VCaP (cell line): ENCODE results near the gene MANEAL.

Experiments
- H3K27ac ChIP-seq: fragments of 450-650 bp; 2 replicates; pipeline ENCODE4 v1.5.1; 2017
- TF ChIP-seq, protein P1 (sequence below): fragments of 450-650 bp; conservative IDR thresholded peaks from 2 replicates; pipeline ENCODE4 v1.5.1; 2017; ENCODE audit warnings: mild to moderate bottlenecking, moderate library complexity

Gene MANEAL

DNA sequence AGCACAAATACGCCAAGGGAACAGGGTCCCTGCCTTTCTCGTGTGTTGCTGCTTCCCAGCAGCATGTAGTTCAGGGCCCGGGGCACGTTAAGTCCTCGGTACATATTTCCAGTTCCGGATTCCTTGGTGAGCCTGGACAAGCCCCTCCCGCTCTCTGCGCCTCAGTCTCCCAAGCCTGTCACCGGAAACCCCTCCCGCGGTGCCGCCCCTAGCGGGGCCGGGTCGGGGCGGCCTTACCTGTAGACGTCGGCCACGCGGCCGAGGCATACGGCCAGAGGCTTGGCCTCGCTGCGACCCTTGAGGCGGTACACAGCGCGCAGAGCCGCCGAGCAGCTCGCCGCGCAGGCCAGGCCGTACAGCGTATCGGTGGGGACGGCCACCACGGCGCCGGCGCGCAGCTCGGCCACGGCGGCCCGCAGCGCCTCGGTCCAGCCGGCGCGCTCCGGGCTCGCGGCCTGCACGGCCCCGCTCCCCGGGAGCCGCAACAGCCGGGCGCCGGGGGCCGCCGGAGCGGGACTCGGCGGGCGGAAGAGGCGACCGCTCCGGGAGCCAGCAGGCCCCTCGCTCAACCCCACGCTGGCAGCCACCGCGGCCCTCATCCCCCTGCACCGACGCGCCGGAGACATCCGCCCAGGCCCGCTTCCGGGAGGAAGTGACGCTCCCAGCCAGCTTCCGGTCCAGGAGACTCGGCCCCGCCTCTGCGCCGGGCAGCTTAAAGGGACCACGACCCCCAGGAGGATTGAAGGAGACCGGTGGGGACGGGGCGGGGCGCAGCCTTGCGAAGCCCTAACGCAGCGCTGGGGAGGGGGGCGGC is 14.1 kb downstream of the MANEAL start, which contains the start of the genes C1orf122 and YRDC:
TSS of gene C1orf122 (plus strand) at position 236 of the 814 bp plus-strand sequence. CDS start 615 bp downstream, outside the sequence.
TSS of gene YRDC (minus strand) at position 654 of the 814 bp plus-strand sequence. CDS start at position 626, 28 bp downstream.
- H3K27ac ChIP-seq: peak within 1 kb of the TSS; percentile 95
- TF ChIP-seq, protein P1, sequence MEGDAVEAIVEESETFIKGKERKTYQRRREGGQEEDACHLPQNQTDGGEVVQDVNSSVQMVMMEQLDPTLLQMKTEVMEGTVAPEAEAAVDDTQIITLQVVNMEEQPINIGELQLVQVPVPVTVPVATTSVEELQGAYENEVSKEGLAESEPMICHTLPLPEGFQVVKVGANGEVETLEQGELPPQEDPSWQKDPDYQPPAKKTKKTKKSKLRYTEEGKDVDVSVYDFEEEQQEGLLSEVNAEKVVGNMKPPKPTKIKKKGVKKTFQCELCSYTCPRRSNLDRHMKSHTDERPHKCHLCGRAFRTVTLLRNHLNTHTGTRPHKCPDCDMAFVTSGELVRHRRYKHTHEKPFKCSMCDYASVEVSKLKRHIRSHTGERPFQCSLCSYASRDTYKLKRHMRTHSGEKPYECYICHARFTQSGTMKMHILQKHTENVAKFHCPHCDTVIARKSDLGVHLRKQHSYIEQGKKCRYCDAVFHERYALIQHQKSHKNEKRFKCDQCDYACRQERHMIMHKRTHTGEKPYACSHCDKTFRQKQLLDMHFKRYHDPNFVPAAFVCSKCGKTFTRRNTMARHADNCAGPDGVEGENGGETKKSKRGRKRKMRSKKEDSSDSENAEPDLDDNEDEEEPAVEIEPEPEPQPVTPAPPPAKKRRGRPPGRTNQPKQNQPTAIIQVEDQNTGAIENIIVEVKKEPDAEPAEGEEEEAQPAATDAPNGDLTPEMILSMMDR: no peak

DNA sequence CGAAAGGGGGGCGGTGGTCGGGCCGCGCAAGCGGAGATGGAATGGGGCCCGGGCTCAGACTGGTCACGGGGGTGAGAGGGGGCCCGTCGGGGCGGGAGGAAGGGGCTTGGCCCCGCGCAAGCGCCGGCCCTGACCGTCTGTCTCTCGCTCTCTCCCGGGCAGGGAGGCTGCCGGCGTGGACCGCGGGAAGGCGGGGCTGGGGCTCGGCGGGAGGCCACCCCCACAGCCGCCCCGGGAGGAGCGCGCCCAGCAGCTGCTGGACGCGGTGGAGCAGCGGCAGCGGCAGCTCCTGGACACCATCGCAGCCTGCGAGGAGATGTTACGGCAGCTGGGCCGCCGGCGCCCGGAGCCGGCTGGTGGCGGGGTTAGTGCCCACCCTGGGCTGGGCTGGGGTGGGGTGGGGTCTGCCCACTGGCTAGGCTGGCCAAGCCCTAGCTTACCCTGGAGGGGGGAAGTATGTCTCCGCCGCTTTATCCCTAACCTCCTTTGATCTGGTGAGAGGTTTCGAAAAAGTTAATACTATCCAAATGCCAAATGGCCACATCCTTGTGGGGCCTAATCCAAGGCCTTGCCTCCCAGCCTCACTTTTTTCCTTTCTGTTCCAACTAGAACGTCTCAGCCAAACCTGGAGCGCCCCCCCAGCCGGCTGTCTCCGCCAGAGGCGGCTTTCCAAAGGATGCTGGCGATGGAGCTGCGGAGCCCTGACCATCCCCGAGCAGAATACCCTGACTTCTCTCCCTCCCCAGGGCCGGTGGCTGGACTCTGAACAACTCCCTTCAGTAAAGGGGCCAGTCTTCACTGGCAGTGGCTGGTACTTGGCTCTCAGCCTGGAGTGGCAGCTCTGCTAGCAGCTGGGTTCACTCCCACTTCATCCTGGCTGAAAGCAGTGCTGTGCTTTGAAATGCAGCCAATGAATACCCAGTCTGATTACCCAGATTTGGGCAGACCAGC is 15.0 kb downstream of the MANEAL start:
- peak overlapping the region; percentile 95 for H3K27ac ChIP-seq
- TF ChIP-seq, protein P1: no peak

DNA sequence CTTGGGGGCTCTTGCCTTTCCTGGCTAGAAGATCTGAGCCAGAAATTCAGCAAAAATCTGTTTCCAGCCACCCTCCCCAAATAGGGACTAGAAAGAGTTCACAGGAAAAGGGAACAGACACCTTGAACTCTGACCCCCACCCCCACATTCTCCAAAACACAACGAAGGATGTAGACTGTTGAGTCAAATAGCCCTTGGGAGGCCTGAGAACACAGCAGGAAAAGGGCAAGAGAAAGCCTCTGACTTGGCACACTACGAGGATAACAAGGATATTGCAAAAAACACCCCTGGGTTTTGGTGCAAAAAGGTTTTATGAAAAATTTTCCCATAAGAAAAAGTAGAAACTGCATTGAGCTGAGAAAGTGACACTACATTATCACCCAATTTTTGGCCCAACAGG is 16.3 kb downstream of the MANEAL start:
- peak overlapping the region; percentile 95; the same call in 1 of the 2 replicates for H3K27ac ChIP-seq
- TF ChIP-seq, protein P1: no peak

DNA sequence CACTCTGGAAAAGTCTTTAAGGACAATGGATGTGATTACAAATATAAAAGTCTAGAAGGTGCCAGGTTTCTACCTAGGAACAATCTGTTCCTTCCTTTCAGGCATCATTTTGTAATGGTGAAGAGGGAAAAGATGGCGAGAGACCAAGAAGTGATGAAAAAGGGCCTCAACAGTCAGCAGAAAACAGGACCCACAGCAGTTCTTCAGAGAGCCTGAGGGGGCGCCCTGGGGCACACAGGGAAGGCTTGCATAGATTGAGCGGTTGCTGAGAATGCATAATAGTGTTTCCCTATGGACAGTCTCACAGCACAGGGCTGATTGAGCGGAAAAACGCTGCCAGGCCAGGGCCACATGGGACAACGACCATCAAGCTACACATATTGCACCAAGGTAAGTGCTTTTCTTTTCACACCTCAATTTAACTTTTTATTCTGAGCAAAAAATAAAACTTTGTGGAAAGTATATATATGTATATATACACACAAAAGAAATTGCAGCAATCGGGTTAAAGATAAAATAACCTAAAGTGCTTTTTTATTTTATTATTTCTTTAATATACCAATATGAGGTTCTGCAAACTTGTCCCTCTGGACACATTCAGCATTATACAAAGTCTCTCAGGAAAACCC is 17.5 kb downstream of the MANEAL start:
- H3K27ac ChIP-seq: peak overlapping the region; percentile 95; the same call in 1 of the 2 replicates
- TF ChIP-seq, protein P1: peak; percentile 80

DNA sequence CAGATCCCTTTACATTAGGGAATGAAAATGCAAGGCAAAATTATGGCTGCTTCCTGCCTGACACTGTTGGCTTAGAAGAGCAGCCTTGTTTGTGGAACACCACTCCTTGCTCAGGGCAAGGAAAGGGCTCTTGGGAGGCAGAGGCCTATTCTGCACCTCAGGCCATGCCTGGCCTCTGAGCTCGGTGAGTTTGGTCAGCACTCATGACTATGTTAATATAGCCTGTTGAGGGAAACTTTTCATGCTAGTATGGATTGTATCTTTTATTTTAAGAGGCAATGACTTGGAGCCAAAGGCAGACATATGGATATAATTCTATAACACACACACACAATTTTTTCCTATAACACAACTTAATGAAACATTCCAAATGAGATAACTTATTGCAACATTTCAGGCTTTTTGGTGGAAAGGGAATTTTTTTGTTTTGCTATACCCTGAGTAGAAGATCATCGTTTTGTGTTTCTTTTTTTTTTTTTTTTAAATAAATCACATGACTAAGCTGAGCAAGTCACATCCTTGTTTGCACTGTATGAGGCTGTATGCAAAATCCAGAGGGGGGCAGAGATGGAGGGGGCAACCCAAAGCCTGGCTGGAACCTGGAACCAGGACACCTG is 20.0 kb downstream of the MANEAL start:
- no peak overlapping the region for H3K27ac ChIP-seq
- TF ChIP-seq, protein P1: no peak

DNA sequence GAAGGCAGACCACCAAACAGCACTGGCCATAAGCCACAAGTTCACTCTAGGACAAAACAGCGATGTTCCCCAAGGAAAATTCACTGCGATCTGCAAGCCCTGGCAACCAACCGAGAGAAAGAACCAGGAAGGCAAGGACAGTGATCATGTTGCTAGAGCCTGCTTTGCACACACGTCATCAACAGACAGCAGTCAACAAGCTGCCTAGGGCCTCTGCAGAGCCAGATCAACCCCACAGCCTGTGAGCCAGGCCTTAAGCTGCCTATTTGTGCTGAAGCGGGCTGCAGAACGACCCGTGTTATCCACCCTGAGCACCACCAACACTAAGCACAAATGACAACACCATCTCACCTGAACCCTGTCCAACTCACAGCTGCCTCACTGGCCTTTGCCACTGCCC is 20.6 kb downstream of the MANEAL start:
- no peak overlapping the region for H3K27ac ChIP-seq
- TF ChIP-seq, protein P1: no peak
